ENCODE results near the gene SPATA32. TPM values are rescaled to one million over a fixed set of nuclear protein-coding genes. Genes with fewer than 3 reads are reported as not detected.
A peak's percentile ranks its signal among the peaks of the same experiment; 100 is the strongest.

SPATA32 gene
- total RNA-seq, 6 experiments from 2014 or later, result not detected

- Histone ChIP-seq H3K4me3 (no peak overlapping the region), H3K27ac (no peak overlapping the region), H3K27me3 (peaks cover 0 to 14% of the 10 kb centered on the region in 2 donors), H3K4me1 (no peaks in the 10 kb centered on the region), H3K36me3 (no peaks in the 10 kb centered on the region), H3K9me3 (no peaks in the 10 kb centered on the region)
- DNase-seq (no peak), ATAC-seq (no peak)
- 35% methylated on average over 14 of the region's 21 CpGs for WGBS (ENCODE audit: insufficient coverage, low coverage, low lambda C conversion rate, missing lambda C conversion rate)
- intact Hi-C loops (cut with DNase I), result no loop called here
- no peak for TF ChIP-seq CTCF (IDR thresholded peaks at IDR 0.05)
These were observed 21.0 kb downstream of the SPATA32 start for GRCh38 chr17:45240905-45241327.

GRCh38 chr17:45238155-45238774, 23.6 kb downstream of the SPATA32 start:
- Histone ChIP-seq H3K4me1 (no peaks in the 10 kb centered on the region), H3K36me3 (no peaks in the 10 kb centered on the region), H3K27me3 (peaks cover 0 to 14% of the 10 kb centered on the region in 2 donors), H3K27ac (no peak overlapping the region), H3K4me3 (no peak overlapping the region), H3K9me3 (no peaks in the 10 kb centered on the region)
- no peak for TF ChIP-seq POLR2A (IDR thresholded peaks at IDR 0.05)
- no peak for TF ChIP-seq CTCF (IDR thresholded peaks at IDR 0.05)
- intact Hi-C loops (cut with DNase I), result no loop called here
- ATAC-seq (no peak), DNase-seq (peak in 1 of 3 donors; percentile 42)
- 93% methylated on average over 4 of the region's 7 CpGs for WGBS (ENCODE audit: insufficient coverage, low coverage, low lambda C conversion rate, missing lambda C conversion rate)

- Histone ChIP-seq H3K27ac (no peak overlapping the region), H3K9me3 (no peaks in the 10 kb centered on the region), H3K4me1 (no peaks in the 10 kb centered on the region), H3K27me3 (peaks cover 0 to 14% of the 10 kb centered on the region in 2 donors), H3K4me3 (no peak overlapping the region), H3K36me3 (no peaks in the 10 kb centered on the region)
- 100% methylated on average over 1 of the region's 2 CpGs for WGBS (ENCODE audit: insufficient coverage, low coverage, low lambda C conversion rate, missing lambda C conversion rate)
- intact Hi-C loops (cut with DNase I), result no loop called here
- no peak for DNase-seq
- no peak for ATAC-seq
- TF ChIP-seq POLR2A (IDR thresholded peaks at IDR 0.05) (no peak), CTCF (IDR thresholded peaks at IDR 0.05) (no peak)
These were observed 24.2 kb downstream of the SPATA32 start for GRCh38 chr17:45237686-45238085.

GRCh38 chr17:45236282-45236606, 25.6 kb downstream of the SPATA32 start:
- Histone ChIP-seq H3K27ac (no peak overlapping the region), H3K4me1 (no peaks in the 10 kb centered on the region), H3K4me3 (no peak overlapping the region), H3K9me3 (no peaks in the 10 kb centered on the region), H3K36me3 (no peaks in the 10 kb centered on the region), H3K27me3 (peaks cover 0 to 10% of the 10 kb centered on the region in 2 donors)
- peak in 1 of 3 donors; percentile 41 for DNase-seq
- 62% methylated on average over 4 of the region's 5 CpGs for WGBS (ENCODE audit: insufficient coverage, low coverage, low lambda C conversion rate, missing lambda C conversion rate)
- no peak for ATAC-seq
- intact Hi-C loops (cut with DNase I), result no loop called here
- TF ChIP-seq POLR2A (IDR thresholded peaks at IDR 0.05) (no peak), CTCF (IDR thresholded peaks at IDR 0.05) (no peak)
